ENCODE data around the gene SORL1.
A peak's percentile ranks its signal among the peaks of the same experiment; 100 is the strongest.
"Not testable (repeated sequence)": the region's sequence is repeated elsewhere in the genome, so short reads cannot be mapped to it uniquely, and the experiment has no call there.

Gene SORL1, protein sequence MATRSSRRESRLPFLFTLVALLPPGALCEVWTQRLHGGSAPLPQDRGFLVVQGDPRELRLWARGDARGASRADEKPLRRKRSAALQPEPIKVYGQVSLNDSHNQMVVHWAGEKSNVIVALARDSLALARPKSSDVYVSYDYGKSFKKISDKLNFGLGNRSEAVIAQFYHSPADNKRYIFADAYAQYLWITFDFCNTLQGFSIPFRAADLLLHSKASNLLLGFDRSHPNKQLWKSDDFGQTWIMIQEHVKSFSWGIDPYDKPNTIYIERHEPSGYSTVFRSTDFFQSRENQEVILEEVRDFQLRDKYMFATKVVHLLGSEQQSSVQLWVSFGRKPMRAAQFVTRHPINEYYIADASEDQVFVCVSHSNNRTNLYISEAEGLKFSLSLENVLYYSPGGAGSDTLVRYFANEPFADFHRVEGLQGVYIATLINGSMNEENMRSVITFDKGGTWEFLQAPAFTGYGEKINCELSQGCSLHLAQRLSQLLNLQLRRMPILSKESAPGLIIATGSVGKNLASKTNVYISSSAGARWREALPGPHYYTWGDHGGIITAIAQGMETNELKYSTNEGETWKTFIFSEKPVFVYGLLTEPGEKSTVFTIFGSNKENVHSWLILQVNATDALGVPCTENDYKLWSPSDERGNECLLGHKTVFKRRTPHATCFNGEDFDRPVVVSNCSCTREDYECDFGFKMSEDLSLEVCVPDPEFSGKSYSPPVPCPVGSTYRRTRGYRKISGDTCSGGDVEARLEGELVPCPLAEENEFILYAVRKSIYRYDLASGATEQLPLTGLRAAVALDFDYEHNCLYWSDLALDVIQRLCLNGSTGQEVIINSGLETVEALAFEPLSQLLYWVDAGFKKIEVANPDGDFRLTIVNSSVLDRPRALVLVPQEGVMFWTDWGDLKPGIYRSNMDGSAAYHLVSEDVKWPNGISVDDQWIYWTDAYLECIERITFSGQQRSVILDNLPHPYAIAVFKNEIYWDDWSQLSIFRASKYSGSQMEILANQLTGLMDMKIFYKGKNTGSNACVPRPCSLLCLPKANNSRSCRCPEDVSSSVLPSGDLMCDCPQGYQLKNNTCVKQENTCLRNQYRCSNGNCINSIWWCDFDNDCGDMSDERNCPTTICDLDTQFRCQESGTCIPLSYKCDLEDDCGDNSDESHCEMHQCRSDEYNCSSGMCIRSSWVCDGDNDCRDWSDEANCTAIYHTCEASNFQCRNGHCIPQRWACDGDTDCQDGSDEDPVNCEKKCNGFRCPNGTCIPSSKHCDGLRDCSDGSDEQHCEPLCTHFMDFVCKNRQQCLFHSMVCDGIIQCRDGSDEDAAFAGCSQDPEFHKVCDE (N-terminal part only)

DNA sequence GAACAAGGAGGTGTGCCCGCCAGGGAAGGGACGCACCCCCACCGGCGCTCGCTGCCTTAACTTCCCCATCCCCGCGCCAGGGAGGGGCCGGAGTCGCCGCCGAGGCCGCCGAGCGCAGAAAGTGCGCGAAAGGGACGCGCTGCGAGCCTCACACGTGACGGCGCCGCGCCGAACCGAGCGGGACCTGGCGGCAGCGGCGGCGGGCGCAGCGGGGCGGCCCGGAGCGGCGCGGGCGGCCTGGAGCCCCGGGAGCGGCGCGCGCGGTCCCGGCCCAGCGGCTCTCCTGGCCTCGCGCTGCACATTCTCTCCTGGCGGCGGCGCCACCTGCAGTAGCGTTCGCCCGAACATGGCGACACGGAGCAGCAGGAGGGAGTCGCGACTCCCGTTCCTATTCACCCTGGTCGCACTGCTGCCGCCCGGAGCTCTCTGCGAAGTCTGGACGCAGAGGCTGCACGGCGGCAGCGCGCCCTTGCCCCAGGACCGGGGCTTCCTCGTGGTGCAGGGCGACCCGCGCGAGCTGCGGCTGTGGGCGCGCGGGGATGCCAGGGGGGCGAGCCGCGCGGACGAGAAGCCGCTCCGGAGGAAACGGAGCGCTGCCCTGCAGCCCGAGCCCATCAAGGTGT is at the start of gene SORL1:
SORL1 (plus strand) TSS at position 329 of the 623 bp plus-strand sequence; CDS start at position 347, 18 bp downstream.
- peak; percentile 47 for DNase-seq

DNA sequence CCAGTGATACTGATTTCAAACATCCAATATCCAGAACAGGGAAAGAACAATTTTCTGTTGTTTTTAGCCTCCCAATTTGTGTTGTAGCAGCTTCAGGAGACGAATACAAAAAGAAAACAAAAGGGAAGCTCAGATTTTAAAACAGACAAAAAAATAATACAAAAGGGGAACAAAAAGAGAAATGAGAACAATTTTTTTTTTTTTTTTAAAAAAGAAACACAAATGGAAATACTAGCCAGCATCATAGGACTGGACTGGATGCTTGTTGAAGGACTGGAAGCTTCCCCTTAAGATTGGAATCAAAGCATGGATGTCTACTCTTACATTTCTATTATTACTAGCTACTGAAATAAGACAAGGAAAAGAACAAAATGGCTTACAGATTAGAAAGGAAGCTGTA is 46.5 kb upstream of the SORL1 start:
- DNase-seq, result no peak

DNA sequence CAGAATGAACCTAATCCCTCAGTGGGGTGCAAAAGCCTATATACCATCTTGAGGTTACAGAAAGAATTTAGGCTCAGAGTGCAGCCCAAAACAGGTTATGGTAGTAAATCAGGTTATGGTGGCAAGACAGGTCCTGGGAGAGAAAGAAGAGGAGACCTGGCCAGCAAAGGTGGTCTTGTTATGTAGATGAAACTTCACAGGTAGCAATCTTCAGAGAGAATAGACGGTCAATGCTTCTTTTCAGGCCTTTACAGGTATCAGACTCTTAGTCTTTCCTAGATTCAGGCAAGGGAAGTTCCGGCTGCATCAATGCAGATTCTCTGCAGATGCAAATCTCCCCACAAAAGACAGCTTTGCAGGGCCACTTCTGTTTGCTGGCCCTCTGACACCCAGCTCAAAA is 45.8 kb upstream of the SORL1 start:
- DNase-seq, result no peak

DNA sequence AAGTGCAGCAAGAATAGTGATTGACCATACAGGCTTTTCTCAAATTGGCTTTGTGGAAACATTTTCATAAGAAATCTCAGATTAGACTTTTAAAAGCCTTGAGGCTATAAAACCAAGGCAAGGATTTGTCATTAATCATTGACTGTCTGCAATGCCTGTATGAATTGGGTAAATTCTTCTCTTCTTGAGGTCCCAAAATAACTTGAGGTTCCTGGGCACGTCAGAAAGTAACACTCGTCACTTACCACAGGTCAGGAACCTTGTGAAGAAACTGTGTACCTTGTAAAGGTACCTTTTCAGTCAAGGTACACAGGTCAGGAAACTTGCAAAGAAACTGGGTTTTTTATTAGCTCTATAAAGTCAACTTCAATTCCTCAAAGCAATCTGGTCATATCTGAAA is 43.3 kb upstream of the SORL1 start:
- no peak for DNase-seq

DNA sequence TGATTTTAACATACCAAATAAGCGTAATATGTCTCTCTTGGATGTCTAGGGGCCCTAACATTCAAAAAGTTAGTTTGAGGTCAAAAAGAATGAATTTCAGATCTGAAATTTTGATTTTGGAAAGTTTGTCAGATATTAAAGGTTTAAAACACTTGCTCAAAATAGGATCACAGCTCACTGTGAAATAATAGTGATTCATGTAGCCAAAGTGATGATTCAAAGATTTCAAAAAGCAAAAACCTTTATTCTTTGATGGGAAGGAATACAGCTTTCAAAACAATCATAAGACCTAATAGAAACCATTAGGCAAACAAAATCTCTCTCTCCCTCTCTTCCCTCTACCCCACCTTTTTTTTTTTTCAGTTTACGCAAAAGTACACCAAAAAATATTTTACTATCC is 42.1 kb upstream of the SORL1 start:
- not testable (repeated sequence) for DNase-seq

DNA sequence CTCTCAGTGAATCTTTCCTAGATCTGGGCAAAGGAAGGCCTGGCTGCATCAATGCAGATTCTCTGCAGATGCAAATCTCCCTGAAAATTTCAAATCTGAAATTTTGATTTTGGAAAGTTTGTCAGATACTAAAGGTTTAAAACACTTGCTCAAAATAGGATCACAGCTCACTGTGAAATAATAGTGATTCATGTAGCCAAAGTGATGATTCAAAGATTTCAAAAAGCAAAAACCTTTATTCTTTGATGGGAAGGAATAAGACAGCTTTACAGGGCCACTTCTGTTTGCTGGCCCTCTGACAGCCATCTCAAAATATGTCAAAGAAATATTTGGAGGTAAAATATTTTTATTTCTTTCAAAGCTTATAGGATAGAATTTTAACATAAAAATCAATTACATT is 40.8 kb upstream of the SORL1 start:
- DNase-seq, result not testable (repeated sequence)

DNA sequence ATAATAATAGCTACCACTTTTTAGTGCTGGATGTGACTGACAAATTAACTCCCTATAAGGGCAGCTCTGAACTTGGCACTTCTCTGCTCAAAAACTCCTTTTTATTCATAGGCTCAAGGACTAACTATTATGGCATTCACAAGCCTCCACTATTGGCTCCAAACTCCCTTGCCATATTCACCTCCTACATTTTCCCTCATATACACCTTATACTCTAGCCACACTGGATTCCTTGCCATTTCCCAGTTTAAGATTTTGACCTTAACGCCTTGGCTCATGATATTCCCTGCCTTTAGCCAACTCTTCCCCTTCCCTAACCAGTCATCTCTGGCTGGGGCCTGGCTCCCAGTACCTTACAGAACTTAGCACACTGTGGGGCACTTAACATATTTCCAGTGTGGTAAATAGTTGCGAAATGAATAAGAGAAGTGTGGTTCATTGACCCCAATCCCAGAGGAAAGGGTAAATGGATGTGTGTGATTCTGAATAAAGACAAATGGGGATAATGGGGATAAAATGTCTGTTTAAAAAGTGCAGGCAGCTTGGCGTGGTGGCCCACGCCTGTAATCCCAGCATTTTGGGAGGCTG is 40.0 kb upstream of the SORL1 start:
- peak; percentile 34 for DNase-seq

DNA sequence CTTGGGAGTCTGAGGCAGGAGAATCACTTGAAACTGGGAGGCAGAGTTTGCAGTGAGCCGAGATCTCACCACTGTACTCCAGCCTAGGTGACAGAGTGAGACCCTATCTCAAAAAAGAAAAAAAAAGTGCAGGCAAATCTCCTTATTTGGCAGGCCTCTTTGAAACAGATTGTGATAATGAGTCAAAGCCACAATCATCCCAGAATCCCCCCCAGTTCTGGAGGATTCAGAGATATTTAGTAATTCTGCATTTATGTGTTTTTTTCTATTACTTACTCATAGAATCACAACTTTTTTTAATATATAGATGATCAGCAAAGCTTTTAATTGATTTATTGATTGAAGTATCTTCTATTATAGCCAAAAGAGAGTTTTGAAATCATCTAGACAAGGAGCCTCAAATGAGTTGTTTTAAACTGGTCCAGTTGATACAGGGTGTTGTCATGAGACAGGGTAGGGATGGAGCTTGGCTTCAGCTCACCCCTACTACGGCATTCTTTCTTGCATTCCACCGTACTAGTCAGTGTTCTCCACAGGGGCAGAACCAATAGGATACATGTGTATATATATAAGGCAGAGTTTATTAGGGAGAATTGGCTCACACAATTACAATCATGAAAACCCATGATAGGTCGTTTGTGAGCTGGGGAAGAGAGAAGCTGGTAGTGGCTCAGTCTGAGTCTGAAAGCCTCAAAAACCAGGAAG is 39.3 kb upstream of the SORL1 start:
- DNase-seq, result peak; percentile 67

DNA sequence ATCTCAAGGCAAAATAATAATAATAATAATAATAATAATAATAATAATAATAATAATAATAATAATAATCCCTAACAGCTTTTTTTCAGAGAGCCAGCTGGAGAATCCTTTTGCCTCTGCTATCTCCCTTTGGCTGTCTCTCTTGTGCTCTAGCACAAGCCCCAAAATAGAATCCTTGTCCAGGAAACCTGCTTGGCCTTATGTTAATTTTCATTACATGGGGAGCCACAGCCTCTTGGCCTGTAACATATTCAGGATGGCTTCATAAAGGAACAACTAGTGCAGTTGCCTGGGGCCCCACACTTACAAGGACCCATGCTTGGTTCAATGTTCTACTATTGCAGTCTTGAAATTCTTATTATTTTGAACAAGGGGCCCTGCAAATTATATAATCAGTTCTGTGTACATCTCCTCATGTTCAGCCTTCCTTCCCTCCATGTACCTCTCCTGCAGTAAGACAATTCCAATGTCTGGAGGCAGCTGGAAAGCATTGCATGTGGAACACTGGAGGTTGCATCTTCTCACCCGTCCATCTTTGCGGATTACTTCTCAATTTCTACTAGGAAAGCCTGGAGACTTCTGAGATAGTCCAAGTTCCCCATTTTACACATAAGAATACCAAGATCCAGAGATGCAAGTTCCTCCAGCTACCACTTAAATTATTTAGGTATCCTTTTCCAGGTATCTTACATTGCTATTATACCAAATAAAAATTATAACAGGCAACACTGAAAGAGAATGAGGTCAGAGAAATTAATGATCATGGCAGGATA is 37.8 kb upstream of the SORL1 start:
- DNase-seq, result no peak

DNA sequence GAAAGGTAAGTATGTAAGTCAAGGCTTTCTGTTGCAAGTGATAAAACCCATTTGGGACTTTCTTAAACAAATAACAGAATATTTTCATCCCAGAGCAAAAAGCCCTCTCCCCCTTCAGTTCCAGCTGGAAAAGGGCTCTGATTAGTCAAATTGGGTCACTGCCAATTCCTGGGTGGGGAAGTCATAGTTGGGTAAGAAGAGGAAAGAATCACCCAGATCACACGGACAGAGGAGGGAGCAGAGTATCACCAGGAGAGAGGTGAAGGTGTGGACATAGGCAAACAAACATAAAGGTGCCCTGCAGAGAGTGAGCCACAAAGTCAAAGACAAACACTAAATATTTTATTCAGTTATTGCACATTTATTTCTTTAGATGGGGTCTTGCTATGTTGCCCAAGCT is 36.3 kb upstream of the SORL1 start:
- peak; percentile 46 for DNase-seq

DNA sequence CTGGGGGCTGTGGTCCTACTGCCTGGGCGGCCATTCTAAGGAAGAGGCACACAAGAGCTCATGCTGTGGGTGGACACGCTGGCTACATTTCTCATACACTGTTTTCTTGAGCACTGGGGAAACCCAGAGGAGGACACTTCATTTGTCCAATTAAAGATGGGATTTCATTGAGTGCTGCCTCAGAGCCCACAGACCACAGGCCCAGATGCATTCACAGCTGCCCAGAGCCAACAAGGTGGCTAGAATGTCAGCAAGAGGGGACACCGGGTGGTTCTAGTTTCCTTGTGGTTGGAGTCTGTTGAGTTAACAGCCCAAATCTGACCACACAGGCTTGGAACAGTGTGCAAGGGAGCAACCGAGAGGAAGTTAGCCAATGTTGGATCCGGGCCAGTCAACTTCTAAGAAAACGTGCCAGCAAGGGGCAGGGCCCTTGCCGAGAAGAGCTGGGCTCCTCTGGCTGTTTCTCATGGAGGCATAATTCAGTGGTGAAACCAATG is 35.0 kb upstream of the SORL1 start:
- peak; percentile 95 for DNase-seq

DNA sequence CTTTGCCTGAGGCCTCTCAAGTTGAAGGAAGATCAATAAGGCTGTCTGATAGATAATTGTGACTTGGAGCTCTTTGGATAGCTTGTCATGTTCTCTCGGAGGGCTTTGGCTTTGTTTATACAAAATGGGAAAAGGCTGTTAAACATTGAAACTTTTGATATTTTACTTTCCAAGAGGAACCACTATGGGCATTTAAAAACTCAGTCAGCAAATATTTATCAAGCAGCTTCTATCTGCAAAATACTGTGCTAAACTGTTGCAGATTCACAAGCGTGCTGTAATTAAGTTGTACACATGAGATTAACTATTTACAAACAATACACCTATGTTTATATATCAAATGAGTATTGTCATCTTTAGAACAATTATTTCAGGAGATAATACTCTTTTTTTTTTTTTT is 34.5 kb upstream of the SORL1 start:
- no peak for DNase-seq

DNA sequence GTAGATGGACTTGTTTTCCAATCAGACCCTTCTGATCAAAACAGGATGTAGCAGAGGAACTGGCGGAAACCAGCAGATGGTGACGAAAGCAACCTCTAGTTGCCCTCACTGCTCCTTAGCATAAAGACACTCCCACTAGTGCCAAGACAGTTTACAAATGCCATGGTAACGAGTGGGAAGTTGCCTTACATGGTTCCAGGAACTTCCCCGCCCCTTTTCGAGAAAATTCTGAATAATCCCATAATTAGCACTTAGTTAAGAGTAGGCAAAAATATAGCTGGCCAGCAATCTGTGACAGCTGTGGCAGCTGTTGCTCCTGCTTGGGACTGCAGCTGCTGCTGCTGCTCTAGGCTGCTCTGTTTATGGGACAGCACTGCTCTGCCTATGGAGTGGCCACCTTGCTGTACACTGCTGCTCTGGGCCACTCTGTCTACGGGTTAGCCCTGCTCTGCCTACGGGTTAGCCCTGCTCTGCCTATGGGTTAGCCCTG is 33.4 kb upstream of the SORL1 start:
- no peak for DNase-seq

DNA sequence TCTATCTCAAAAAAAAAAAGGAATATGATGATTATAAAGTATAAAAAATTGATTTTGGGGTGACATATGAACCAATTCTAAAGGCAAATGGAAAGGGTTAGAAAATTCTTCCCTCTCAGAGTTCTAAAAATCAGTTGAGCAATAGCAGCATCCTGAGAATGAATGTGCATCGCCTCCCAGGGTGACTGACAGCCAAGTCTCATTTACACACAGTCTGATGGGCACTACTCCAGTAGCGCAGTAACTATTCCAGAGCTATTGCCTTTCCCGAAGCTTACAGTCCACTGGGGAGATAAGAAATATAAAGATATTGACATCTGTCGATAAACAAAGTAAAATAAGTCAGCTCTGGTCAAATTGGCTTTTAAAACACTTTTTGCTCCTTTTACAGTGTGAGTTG is 32.3 kb upstream of the SORL1 start:
- DNase-seq, result no peak

DNA sequence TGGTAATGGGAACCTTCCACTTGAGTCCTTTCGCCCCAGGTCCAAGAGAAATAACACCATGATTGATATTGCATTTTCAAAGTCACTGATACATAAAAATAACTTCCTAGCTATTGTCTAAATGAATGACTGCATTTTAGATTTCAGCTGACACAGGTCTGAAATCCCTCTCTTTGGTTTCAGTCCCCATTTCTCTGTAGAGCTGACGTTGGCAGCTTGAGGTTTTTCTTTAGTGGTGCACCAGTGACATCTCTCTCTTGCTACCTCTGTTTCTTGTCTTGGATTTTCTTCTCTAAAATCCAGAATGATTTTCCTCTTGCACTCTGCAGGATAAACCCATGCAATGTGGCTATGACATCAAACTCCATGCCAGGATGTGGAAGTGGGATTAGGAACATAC is 31.7 kb upstream of the SORL1 start:
- DNase-seq, result no peak

DNA sequence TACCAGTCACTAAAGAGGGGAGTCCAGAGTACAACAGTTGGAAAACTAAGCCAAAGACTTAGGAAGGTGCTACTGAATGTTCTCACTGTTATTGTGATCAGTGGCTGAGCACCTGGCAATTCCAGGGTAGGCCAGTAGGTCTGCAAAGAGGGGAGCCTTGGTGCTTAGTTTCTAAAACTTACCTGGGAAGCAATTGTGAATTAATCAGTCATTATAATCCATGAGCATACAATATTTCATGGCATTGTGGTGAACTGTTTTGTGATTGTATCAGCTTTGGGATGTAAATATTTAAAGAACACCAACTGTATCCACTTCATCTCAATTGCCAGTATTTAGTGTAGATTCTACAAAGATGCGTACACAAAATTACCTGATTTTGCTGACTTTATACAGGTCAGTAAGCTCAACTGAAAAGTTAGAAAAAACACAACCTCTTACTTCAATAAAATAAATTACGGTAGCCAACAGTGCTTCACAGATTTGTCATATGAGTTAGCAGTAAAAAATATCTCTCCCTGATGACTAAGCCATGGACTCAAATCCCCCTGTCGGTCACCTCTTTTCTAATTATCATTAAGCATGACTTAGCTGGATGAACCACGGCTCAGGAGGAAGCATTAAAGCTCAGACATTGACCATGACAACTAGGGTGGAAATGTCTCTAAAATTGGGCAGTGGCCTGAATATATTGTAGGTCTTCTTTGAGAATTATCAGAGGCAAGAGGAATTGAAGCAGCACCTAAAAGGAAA is 30.8 kb upstream of the SORL1 start:
- DNase-seq, result peak; percentile 13

DNA sequence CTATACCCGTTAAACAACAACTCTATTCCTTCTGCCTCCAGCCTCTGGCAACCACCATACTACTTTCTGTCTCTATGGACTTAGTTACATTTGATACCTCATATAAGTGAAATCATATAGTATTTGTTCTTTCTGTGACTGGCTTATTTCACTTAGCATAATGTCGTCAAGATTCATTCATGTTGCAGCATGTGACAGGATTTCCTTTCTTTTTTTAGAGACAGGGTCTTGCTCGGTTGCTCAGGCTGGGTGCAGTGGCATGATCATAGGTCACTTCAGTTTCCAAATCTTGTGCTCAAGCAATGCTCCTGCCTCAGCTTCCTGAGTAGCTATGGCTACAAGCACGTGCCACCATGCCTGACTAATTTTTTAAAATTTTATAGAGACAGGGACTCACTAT is 29.4 kb upstream of the SORL1 start:
- no peak for DNase-seq

DNA sequence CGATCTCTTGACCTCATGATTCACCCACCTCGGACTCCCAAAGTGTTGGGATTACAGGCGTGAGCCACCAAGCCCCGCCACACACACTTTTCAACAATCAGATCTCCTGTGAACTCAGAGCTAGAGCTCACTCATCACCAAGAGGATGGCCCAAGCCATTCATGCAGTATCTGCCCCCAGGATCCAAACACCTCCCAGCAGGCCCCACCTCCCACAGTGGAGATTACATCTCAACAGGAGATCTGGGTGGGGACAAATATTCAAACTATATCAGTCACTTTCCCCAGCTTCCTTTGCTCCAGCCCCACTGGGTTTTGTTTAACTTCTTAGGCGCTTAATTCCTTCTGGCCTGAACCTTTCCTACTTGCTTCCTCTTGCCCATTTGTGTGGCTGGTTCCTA is 26.3 kb upstream of the SORL1 start:
- DNase-seq, result no peak
